ENCODE data around the gene ZBTB7B.
"Not testable (repeated sequence)": the region's sequence is repeated elsewhere in the genome, so short reads cannot be mapped to it uniquely, and the experiment has no call there.

Gene ZBTB7B

DNA sequence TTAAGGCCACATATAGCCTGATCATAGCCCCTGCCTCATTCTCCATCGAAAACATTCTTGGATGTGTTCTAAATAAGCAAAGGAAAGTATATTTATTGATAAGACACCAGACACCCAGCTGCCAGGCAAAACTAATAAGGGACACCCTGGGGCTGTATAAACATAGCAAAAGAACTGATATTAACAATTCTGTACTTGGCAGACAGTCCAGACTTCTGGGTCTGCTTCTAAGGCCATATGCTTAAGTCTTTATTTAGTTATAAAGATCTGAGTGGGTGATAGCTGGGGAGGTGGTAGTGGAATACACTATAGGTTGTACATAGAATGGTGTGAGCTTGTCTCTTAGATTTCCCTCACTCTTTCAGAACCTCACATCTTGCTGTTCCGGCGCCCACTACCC, 24.2 kb upstream of the ZBTB7B start:
- no peak for DNase-seq
- peaks cover 0 to 19% (median 10%) of the 10 kb centered on the region in 4 donors for H3K4me1 ChIP-seq
- no peak for TF ChIP-seq CTCF (IDR thresholded peaks at IDR 0.05)
- intact Hi-C loops (cut with DNase I; ENCODE audit: low total_unique reads), result no loop called here
- H3K4me3 ChIP-seq, result no peak overlapping the region
- no peaks in the 10 kb centered on the region for H3K27me3 ChIP-seq
- no peaks in the 10 kb centered on the region for H3K9me3 ChIP-seq
- no peak overlapping the region for H3K27ac ChIP-seq
- peaks cover 0 to 6% (median 0%) of the 10 kb centered on the region in 3 donors for H3K36me3 ChIP-seq

GRCh38 chr1:154982341-154982740, 20.3 kb upstream of the ZBTB7B start:
- DNase-seq, result no peak
- Histone ChIP-seq H3K4me1 (peaks cover 0 to 18% (median 12%) of the 10 kb centered on the region in 4 donors), H3K36me3 (peaks cover 0 to 13% (median 0%) of the 10 kb centered on the region in 3 donors), H3K27ac (peak overlapping the region in 1 of 2 donors; percentile 55), H3K27me3 (no peaks in the 10 kb centered on the region), H3K4me3 (peak overlapping the region in 1 of 2 donors; percentile 73), H3K9me3 (no peaks in the 10 kb centered on the region)
- TF ChIP-seq CTCF (IDR thresholded peaks at IDR 0.05), result no peak
- intact Hi-C loops (cut with DNase I; ENCODE audit: low total_unique reads), result no loop called here

DNA sequence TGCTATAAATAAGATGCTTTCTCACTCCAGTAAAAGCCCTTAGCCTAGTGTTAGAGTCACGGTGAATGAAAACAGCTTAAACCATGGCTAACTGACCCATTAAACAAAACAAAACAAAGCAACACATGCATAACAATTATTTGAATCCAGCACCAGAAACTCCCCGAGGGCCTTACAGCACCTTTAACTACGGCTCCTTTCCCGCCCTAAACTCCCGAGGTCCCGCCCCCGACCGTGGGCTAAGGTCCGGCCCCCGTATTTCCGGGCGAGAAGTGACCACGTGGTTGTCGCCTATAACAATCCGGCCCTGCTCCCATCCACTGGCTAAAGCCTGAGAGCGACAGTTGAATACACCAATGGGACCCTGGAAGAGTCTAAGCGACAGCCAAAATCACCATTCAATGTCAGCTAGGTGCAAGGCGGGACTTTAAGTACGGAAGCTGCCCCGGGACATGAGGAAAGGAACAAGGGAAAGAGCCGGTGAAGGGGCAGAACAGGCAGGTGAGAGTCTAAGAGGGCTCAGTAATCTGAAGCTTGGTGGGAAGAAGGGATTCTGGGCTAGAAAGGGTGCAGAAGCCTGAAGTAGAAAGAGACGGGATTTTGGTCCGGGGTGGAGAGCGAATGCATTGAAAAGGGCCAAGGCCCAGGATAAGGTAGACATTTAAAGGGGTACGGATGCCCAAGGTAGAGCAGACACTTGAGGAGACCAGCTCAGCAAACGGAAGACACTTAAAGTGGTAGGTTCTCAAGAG, 19.5 kb upstream of the ZBTB7B start, which contains the start of gene FLAD1:
FLAD1 (plus strand) TSS at position 448 of the 752 bp plus-strand sequence. CDS start 351 bp downstream, outside the sequence.
- Histone ChIP-seq H3K27ac (peak within 1 kb of the TSS; percentile 61 to 68), H3K4me3 (peak within 1 kb of the TSS; percentile 60 to 73), H3K27me3 (no peaks in the 10 kb centered on the region), H3K36me3 (peaks cover 3 to 20% (median 7%) of the 10 kb centered on the region in 3 donors), H3K4me1 (peaks cover 0 to 18% (median 12%) of the 10 kb centered on the region in 4 donors), H3K9me3 (no peaks in the 10 kb centered on the region)
- peak in 1 of 2 experiments; percentile 11 for TF ChIP-seq CTCF (IDR thresholded peaks at IDR 0.05)
- intact Hi-C loops (cut with DNase I; ENCODE audit: low total_unique reads), result no loop called here
- peak; percentile 98 to 99 for DNase-seq

DNA sequence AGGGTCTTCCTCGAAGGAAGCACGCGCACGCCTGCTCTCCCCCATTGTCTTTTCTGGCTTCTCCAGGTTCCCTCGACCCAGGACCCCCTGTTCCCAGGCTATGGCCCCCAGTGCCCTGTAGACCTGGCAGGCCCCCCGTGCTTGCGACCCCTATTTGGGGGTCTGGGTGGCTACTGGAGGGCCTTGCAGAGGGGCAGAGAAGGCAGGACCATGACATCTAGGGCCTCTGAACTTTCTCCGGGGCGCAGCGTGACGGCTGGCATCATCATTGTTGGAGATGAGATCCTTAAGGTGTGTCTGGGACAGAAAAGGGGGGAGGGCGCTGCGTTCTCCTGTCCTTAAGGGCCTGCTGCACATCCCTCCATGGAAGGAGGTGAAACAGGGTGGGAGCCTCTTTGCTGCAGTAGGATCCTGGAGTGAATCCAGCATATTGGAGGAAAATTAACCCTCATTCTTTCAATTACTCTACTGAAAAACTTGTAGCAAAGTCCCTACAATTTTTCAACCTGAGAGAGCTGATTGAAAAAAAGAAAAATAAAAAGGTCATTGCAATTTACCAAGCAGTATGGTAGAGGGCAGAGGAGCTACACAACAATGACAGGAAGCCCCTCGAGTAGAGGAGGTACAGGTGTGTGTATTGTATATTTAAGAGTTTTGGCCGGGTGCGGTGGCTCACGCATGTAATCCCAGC, 18.7 kb upstream of the ZBTB7B start:
- no peaks in the 10 kb centered on the region for H3K27me3 ChIP-seq
- peaks cover 0 to 18% (median 12%) of the 10 kb centered on the region in 4 donors for H3K4me1 ChIP-seq
- DNase-seq, result no peak
- intact Hi-C loops (cut with DNase I; ENCODE audit: low total_unique reads), result no loop called here
- no peaks in the 10 kb centered on the region for H3K9me3 ChIP-seq
- peak overlapping the region; percentile 61 to 68 for H3K27ac ChIP-seq
- peak overlapping the region; percentile 60 to 73 for H3K4me3 ChIP-seq
- TF ChIP-seq CTCF (IDR thresholded peaks at IDR 0.05), result no peak
- H3K36me3 ChIP-seq, result peaks cover 11 to 28% (median 15%) of the 10 kb centered on the region in 3 donors

DNA sequence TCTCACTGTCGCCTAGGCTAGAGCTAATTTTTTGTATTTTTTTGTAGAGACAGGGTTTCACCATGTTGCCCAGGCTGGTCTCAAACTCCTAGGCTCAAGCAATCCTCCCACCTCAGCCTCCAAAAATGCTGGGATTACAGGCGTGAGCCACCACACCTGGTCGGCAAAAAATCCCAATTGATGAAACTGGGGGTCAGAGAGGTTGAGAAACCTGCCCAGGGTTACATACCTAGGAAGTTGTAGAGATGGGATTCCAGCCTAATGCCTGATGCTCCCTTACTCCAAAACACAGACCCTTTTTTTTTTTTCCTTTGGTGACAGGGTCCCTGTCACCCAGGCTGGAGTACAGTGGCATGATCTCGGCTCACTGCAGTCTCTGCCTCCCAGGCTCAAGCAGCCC, 15.9 kb upstream of the ZBTB7B start:
- H3K27me3 ChIP-seq; H3K9me3 ChIP-seq; H3K27ac ChIP-seq; DNase-seq; H3K4me3 ChIP-seq; intact Hi-C loops (cut with DNase I; ENCODE audit: low total_unique reads): not testable (repeated sequence)
- H3K4me1 ChIP-seq, result peaks cover 0 to 18% (median 12%) of the 10 kb centered on the region in 4 donors
- H3K36me3 ChIP-seq, result peaks cover 11 to 51% (median 24%) of the 10 kb centered on the region in 3 donors

DNA sequence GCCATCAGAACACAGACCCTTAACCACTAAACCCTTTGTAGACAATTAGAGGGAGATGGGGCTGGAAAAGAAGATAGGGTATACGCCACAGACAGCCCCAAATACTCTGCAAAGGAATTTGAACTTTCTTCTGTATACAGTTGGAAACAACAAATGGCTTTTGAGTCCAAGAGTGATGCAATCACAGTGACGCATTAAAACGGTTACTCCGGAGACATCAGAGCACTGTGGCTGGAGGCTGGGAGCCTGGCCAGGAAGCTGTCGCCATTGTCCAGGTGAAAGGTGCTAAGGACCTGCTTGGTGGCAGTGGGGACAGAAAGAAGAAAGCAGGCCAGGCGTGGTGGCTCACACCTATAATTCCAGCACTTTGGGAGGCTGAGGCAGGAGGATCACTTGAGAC, 15.3 kb upstream of the ZBTB7B start:
- intact Hi-C loops (cut with DNase I; ENCODE audit: low total_unique reads), result no loop called here
- Histone ChIP-seq H3K27me3 (no peaks in the 10 kb centered on the region), H3K4me3 (no peak overlapping the region), H3K9me3 (no peaks in the 10 kb centered on the region), H3K27ac (no peak overlapping the region), H3K36me3 (peaks cover 11 to 55% (median 24%) of the 10 kb centered on the region in 3 donors), H3K4me1 (peaks cover 0 to 17% (median 12%) of the 10 kb centered on the region in 4 donors)
- DNase-seq, result no peak
- TF ChIP-seq CTCF (IDR thresholded peaks at IDR 0.05), result no peak

Measured in tibial artery (tissue), 4 donors.